Measurements from ENCODE around the gene DCLK3. TPM values are rescaled to one million over a fixed set of nuclear protein-coding genes. Genes with fewer than 3 reads are reported as not detected.

Gene DCLK3
- not detected for total RNA-seq

GRCh38 chr3:36763850-36764703 lies at the start of gene DCLK3:
Gene DCLK3, minus strand, starts transcription at chr3:36764553. Its CDS starts 290 bp downstream, at chr3:36764263.
- POLR2A ChIA-PET: no interaction called here
- CTCF ChIA-PET: no interaction called here

GRCh38 chr3:36813305-36813704 lies 49.0 kb upstream of the DCLK3 start:
- ChIA-PET CTCF (no interaction called here), POLR2A (no interaction called here)

GRCh38 chr3:36812240-36812639 lies 47.9 kb upstream of the DCLK3 start:
- CTCF ChIA-PET: no interaction called here
- POLR2A ChIA-PET: no interaction called here

- POLR2A ChIA-PET: no interaction called here
- CTCF ChIA-PET: no interaction called here
Measured at GRCh38 chr3:36811768-36812167, 47.4 kb upstream of the DCLK3 start.

- CTCF ChIA-PET: no interaction called here
- POLR2A ChIA-PET: no interaction called here
Measured at GRCh38 chr3:36804295-36805055, 40.1 kb upstream of the DCLK3 start.

GRCh38 chr3:36803091-36803791 lies 38.9 kb upstream of the DCLK3 start:
- POLR2A ChIA-PET: no interaction called here
- CTCF ChIA-PET: no interaction called here

- CTCF ChIA-PET: no interaction called here
- POLR2A ChIA-PET: no interaction called here
Measured at GRCh38 chr3:36800533-36801116, 36.3 kb upstream of the DCLK3 start.

- CTCF ChIA-PET: no interaction called here
- POLR2A ChIA-PET: no interaction called here
Measured at GRCh38 chr3:36796881-36797280, 32.5 kb upstream of the DCLK3 start.

GRCh38 chr3:36796161-36796560 lies 31.8 kb upstream of the DCLK3 start:
- ChIA-PET CTCF (no interaction called here), POLR2A (no interaction called here)

GRCh38 chr3:36795622-36796021 lies 31.3 kb upstream of the DCLK3 start:
- ChIA-PET CTCF (no interaction called here), POLR2A (no interaction called here)

GRCh38 chr3:36792342-36792741 lies 28.0 kb upstream of the DCLK3 start:
- ChIA-PET CTCF (interaction anchor here (0.7 kb wide), 1 partner anchor 167 kb away, joined by 3 read pairs; no protein-coding TSS in a partner anchor), POLR2A (no interaction called here)

- ChIA-PET POLR2A (no interaction called here), CTCF (no interaction called here)
Measured at GRCh38 chr3:36790765-36791164, 26.4 kb upstream of the DCLK3 start.

GRCh38 chr3:36786921-36787890 lies 22.9 kb upstream of the DCLK3 start:
- CTCF ChIA-PET: no interaction called here
- POLR2A ChIA-PET: no interaction called here

GRCh38 chr3:36784138-36784635 lies 19.8 kb upstream of the DCLK3 start:
- ChIA-PET POLR2A (no interaction called here), CTCF (no interaction called here)

- ChIA-PET POLR2A (no interaction called here), CTCF (no interaction called here)
Measured at GRCh38 chr3:36777424-36778218, 13.3 kb upstream of the DCLK3 start.

GRCh38 chr3:36776436-36776835 lies 12.1 kb upstream of the DCLK3 start:
- ChIA-PET CTCF (no interaction called here), POLR2A (no interaction called here)

- POLR2A ChIA-PET: no interaction called here
- CTCF ChIA-PET: no interaction called here
Measured at GRCh38 chr3:36774052-36774451, 9.7 kb upstream of the DCLK3 start.

- POLR2A ChIA-PET: no interaction called here
- CTCF ChIA-PET: interaction anchor here (1.1 kb wide), 1 partner anchor 188 kb away, joined by 3 read pairs; no protein-coding TSS in a partner anchor
Measured at GRCh38 chr3:36771931-36772330, 7.6 kb upstream of the DCLK3 start.
